ENCODE data around the gene AGRP.

AGRP gene

DNA sequence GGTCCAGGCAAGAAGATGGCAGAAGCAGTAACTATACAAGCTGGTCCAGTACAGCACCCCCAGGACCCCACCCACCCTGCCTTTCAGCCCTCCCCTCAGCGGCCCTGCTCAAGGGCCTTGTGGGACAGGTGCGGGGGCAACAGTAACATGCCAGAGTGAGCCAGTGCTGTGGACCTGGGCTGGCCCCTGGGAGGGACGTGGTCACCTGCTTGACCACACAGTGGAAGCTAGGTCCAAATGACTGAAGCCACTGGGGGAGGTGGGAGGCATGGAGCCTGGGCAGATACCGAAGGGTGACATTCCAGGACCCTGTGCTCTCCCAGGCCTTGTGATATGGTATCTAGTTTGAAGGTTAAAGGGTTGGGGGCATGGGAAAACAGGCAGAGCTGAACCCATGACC is 19.7 kb downstream of the AGRP start:
- no peak for DNase-seq (ENCODE audit: low read depth, low spot score)

DNA sequence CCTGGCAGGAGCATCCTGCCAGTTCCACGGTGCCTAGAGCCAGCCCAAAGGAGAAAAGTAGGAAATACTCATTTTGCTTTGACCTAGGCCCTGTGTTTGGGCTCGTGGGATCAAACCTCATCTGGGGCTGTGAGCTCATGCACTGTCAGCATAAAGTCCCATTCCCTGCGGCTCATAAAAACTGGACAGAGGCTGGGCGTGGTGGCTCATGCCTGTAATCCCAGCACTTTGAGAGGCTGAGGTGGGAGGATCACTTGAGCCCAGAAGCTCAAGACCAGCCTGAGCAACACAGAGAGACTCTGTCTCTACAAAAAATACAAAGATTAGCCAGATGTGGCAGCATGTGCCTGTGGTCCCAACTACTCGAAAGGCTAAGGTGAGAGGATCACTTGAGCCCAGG is 20.3 kb downstream of the AGRP start:
- DNase-seq (ENCODE audit: low read depth, low spot score) = no peak

DNA sequence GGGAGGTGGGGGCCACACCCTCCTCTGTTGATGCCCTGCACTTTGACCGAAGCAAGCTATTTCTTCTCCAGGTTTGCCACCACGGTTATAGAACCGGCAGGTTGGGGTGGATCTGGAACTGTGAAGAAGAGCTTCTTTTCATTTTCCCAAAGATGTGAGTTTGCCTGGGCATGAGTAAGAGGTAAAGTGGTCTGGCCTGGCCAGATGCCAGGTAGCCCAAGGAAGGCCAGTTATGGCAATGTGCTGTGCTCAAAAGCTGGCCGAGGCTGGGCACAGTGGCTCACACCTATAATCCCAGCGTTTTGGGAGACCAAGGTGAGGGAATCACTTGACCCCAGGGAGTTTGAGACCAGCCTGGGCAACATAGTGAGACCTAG is 21.1 kb downstream of the AGRP start:
- DNase-seq (ENCODE audit: low read depth, low spot score) = no peak

DNA sequence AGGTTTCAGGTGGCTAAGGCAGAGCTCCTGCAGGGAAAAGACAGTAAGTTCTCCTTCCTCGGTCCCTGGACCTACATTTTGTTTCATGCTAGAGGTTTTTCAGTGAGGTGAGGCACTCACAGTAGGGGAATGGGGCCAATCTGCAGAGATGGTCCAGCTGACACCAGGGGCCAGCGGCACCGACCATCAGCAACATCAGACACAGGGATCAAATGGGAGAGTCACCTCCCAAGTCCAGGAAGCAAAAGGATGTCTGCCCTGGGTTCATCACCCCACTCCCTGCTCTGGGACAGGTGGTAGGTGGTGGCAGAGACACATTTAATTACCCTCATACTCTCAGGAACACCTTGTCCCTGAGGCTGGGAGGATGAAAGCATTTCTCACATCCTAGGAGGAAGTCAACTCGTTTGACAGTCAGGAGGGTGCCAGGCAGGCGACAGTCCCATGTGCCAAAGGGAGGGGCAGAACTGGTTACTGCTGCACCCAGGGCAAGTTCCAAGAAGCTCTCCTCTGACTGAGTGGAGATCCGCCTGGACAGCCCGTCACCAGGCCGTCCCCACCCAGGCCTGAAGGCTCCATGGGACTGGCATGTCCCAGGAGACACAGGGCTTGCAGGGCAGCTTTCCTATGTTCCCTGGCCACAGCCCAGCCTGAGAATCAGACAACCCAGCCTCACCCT is 21.6 kb downstream of the AGRP start:
- no peak for DNase-seq (ENCODE audit: low read depth, low spot score)

DNA sequence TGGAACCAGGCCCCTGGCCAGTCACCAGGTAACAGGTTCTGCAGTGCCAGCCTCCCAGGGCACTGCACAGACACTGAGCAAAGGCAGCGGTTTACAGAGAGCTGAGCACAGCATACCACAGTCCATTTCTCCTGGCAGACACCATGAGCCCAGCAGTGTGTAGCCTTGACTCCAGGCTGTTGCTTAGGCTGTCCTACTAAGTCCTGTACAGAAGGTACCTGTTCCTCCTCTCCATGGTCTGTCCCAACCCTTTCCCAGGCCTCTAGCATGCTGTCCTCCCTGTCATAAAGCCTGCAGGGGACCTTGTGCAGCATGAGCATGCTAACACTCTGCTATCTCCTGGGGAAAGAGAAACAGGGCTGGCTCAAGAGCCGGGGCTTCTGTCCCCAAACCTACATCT is 22.4 kb downstream of the AGRP start:
- DNase-seq (ENCODE audit: low read depth, low spot score) = no peak

DNA sequence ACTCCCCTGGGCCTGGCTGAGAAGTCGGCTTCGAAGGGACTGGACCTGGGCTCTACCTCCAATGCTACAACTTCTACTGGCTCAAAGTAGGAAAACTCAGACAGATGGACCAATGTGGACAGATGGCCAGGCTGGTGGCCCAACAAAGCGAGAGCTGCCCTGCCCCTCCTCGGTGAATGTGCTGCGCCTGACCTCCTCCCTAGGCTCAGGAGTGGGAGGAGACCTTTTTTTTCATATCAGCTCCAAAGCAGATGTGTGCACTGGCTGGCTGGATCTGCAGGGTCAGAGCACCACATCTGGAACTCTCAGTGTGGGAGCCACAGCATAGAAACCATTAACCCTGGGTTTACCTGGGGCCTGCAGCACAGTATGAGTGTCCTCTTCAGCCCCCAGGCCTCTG is 23.2 kb downstream of the AGRP start:
- no peak for DNase-seq (ENCODE audit: low read depth, low spot score)

DNA sequence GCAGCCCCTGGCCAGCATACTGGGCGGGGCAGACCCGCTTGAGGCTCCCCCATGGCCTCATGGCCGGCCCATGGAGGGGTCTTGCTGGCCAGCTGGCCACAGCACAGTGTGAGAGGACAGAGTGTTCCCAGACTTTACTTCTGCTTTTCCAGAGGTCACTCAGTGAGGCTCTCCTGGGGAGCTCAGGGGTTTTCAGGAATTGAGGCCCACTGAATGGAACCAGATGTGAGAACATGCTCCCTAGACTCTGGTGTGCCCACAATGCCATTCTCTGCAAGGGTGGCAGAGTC is 23.5 kb downstream of the AGRP start:
- no peak for DNase-seq (ENCODE audit: low read depth, low spot score)

DNA sequence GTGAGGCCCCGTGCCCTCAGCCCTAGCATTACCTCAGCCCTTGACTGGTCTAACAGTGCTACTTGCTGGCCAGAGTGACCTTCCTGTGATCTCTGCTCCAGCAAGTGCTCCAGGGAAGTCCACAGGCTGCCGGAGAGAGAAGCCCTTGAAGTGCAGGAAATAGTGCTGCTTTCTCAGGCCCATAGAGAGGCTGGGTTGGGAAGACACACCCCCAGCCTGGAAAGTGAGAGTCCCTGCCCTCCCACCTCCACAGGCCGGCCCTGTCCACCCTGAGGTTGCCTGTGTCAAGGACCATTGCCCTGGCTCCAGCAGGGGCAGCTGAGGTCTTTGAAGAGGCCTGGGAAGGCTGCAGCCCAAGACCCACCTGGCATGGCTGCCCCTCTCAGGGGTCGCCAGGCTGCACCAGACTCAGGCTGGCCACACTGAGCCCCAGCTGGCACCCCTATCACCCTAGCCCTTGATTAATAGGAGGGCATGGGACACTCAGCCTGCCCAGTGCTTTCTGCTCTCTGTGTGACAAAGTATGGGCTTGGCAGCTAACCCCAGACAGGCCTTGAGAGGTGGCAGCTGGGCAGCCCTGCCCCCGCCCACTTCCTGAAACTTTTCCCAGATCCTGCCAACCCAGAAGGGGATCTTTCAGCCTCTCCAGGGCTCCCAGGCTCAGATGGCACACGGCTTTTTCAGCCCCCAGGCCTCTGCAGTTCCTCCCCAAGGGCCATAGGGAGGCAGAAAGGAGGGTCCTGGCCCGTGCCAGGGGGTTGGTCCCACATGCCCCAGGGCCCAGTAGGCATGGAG is 24.1 kb downstream of the AGRP start:
- no peak for DNase-seq (ENCODE audit: low read depth, low spot score)

DNA sequence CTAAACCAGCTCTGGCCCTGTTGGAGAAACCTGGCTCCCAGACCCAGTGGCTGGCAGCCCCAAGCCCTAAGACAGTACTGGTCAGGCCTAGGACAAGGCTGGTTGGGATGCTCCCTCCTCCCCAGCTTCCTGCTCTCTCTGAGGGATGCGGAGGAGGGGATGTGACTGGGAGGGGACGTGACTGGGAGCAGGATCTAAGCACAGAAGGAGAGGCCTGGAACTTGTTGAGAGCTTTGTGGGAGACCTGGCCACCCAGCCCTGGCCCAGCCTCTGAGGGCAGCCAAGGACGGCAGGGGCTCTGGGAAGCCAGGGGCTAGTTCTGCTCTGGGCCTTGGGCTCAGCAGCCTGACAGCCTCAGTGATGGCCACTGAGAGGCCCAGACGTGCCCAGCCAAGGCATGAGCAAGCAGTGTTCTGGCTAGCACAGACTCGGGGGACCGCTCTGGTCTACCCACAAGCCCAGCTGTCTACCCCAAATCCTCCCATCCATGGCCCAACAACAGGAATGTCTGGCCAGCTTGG is 25.2 kb downstream of the AGRP start:
- no peak for DNase-seq (ENCODE audit: low read depth, low spot score)

DNA sequence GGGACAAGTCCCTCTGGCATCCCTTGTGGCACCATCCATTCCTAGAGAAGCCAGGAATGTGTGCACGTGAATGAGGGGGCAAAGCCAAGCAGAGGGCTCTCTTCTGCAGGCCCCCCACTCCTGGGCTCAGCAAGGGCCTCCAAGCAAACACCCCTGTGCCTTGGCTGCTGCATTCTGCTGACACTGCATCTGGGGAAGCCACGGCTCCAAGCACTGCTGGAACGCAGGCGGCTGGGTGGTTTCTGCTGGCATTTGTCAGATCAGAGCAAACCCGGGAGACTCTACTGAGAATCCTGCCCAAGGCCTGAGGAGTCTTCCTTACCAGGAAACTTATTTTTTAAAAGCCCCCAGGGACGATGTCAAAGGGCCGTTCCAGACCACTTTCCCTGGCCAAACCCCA is 25.7 kb downstream of the AGRP start:
- no peak for DNase-seq (ENCODE audit: low read depth, low spot score)

DNA sequence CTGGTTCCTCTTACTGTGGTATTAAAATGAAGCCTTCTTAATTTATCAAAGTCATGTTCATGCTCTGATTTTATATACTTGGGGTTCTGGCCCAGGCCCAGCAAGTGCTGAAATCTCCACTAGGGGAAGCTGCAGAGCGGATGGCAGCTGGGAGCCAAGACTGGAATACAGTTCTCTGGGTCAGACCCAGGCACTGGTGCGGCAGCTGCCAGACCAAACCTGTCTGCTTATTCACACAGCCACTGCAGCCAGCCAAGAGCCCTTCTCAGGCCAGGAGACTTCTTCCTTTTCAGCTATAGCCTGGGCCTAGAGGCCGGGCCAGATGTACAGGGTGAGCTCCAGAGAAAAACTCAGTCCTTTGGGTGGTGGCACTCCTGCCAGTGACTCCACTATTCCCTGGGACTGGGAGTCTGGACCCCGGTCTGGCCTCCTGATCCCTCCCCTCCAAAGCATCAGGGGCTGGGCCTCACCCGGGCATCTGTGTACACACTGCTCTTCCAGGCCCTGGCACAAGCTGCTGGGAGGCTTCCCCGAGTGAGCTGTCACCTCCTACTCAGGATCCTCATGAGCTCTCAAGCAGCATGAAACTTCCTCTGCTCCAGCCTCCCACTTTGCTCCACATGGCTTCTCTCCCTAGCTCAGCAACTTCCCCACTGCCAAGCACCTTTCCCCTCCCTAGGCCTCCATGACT is 26.8 kb downstream of the AGRP start:
- DNase-seq (ENCODE audit: low read depth, low spot score) = no peak

DNA sequence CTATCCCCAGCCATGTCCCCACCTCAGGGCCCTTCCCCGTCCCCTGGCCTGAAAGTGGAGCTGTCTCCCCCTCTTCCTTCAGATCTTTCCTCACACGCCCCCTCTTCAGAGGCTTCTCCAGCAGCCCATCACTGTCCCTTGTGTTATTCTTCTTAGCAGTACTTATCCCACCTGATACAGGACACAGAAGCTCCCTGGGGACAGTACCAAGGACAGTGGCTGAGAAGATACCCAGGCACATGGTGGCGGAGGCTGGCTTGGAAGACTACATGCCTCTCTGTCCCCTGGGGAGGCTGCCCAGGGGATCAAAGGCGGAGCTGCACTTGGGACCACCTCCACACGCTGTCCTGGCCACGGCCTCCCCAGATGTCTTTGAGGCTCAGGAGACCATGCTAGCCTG is 28.5 kb downstream of the AGRP start:
- DNase-seq (ENCODE audit: low read depth, low spot score) = no peak

DNA sequence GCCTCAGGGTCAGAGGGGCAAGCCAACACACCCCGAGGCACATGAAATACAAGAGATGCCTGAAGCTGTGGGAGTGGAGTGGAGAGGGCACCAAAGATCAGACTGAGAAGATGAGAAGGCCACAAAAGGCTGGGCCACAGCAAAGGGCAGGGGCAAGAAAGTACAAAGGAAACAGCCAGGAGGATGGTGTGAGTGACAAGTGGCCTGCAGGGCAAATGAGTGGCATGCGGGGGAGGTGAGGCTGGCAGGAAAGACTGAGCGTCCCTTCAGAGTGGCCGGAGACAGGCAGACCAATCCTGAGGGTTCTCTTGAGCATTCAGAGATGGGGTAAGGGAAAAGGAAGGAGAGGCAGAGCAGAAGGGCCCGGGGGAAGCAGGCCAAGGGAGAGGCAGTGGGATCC is 29.2 kb downstream of the AGRP start:
- no peak for DNase-seq (ENCODE audit: low read depth, low spot score)

DNA sequence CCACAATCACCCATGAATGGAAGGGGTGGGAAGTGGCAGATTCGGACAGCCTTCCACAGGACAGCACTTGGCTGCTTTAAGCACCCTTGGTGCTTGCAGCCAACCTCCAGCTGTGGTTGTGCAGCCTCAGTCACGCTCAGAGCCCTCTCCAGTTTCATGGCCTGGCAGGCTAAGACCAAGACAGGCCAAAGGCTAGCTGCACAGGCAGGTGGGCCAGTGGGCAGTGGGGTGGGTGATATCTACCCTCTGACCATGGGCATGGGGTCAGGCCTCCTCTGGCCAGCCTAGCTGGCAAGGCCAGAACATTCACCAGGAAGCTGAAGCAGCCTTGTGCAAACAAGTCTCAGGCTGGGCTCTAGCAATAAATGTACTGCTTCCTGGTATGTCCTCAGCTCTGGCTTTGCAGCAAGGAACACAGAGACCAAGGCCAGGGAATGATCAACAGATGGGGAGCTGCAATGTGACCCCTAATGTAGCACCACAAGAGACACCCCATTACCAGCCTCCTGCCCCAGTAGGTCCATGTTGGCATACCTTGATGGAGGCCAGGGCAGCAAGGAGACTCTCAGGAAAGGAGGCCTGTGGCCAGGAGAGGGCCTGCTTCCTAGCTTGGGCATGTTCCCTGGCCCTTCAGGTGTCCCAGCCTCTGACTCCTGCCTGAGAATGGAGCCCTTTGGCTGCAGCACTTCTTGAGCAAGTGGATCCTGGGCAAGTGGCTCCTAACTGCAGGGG is 31.5 kb downstream of the AGRP start:
- no peak for DNase-seq (ENCODE audit: low read depth, low spot score)

DNA sequence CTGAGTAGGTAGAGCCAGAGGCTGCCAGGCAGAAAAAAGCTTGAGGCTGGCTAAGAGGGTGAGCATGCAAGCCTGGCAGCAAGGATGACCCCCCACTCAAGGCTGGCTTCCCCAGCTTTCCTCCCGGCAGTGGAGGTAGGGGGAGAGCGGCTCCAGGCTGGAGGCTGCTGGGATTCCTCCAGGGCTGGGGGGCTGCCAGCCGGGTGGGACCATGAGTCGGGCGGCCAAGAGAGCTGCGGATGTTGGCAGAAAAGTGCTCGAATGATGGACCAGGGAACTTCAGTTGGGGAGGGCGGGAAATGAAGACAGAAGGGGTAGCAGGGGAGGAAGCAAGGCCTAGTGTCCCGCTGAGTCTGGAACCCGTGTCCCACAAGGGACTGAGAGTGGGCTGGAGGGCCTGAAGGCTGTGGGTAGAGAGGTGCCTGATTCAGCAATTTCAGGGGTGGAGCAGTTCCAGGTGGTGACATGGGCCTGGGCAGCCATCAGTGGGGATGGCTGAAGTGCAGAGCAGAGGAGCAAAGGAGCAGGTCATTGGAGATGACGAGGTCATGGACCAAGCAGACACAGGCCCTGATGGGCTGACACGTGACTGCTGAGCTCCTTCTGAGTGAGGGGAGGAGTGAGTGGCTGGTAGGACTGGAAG is 32.2 kb downstream of the AGRP start:
- no peak for DNase-seq (ENCODE audit: low read depth, low spot score)

DNA sequence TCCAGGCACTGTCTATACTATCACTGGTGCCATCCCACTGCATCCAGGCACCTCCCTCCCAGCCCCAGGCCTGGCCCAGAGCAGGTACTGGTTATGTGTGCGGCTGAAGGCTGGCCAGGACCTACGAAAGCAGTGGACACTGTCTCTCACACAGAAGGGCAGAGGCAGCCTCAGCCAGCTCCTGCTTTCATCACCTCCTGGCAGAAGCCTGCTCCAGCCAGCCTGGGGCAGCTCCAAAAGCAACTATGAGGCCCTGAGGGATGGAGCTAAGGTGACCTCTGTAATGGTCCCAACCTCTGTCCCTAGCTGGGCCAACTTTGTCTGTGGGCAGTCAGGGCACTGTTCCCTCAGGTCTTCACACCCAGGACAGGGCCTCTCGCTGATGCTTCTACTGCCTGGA is 33.6 kb downstream of the AGRP start:
- no peak for DNase-seq (ENCODE audit: low read depth, low spot score)

DNA sequence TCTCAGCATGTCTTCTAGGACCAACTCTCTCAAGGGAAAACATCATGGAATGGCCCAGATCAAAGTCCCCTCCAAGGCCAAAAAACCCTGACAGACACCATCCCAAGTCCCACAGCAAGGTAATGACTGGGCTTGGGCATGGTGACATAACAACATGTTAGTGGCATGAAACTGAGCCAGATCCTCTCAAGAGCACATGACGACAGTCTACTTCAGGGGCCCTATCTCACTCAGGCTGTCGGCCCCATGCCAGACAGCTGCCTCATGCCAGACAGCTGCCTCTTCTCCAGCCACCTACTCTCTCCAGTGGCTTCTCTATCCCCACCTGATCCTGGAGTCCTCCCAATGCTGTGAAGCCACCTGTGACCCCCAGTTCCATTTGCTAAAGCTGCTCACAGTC is 34.0 kb downstream of the AGRP start:
- DNase-seq (ENCODE audit: low read depth, low spot score) = no peak

DNA sequence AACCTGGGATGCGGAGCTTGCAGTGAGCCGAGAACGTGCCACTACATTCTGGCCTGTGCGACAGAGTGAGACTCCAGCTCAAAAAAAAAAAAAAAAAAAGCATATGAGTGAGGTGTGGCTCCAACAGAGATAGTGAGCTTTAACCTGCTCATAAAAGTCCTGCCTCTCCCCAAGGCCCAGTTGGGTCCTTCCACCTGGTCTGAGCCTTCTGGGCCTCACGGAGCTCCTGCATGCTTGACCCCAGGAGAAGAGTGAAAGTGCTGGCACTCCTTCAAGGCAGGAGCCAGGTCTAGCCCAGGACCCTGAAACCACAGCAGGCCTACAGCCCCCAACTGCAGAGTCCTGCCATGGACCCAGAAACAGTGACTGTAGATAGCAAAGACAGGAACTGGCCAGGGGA is 34.8 kb downstream of the AGRP start:
- DNase-seq (ENCODE audit: low read depth, low spot score) = no peak

DNA sequence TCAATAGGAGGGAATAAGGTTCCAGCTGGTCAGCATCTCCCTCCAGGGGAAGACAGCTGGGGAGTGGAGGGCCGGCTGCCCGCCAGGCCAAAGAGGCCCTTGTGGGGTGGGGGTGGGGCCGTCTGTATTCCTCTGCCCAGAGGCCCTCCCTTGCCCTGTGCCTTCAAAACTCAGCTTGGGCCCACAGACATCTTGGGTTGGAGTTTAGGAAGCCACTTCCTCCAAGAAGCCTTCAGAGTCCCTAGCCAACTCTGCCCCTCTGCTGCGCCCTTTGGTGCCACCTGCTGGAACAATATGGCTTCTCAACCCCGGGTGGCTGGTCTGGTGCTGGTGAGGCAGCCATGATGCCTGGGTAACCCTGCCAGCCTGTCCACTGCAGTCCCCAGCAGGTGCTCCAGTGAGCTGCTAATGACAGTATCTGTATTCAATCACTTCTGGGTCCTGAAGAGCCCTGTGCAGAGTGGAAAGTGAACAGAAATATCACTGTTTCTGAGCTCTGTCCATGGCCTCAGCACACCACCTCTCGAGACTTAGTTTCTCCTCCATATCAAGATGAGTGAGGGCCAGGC is 35.8 kb downstream of the AGRP start:
- no peak for DNase-seq (ENCODE audit: low read depth, low spot score)

DNA sequence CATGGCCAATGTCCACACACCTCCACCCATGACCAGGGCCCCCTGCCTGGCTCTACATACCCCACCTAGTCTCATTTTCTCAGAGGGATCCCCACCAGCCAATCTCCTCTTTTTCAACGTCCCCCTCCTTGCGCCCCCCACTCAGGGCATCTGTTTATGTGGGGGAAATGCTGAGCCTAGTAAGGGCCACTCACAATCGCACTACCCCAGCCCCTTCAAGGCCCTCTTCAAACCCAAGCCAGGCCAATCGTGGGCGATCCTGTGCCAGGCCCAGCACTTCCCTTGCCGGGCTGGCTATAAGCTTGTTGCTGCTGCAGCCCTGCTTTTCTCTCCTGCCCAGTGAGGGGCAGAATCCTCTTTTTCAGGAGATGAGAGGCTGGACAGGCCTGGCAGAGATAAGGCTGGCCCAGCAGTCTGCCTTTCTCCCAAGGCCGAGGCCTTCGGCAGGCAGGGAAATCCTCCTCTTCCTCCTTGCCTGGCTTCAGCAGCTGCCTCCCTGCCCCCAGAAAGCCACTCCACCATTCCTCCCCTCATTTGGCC is 36.3 kb downstream of the AGRP start:
- no peak for DNase-seq (ENCODE audit: low read depth, low spot score)
